T-helper 1 cell treated with Interleukin-12 subunit alpha and Interleukin-12 subunit beta and Interleukin-4 antibody, amounts not matched to agents 30 μg/mL and 1 μg/mL, for 36 hours (primary cell): ENCODE measurements around the gene FZD4.
"Not testable (repeated sequence)": the region's sequence is repeated elsewhere in the genome, so short reads cannot be mapped to it uniquely, and the experiment has no call there.

ENCODE experiments used
- H3K27ac Mint-ChIP-seq: one replicate; pipeline ENCODE4 v1.8.0; 2021; ENCODE audit warnings: mild to moderate bottlenecking, mixed read lengths
- H3K27me3 Mint-ChIP-seq: one replicate; pipeline ENCODE4 v1.8.0; 2021; ENCODE audit warnings: low read depth, mixed read lengths
- H3K36me3 Mint-ChIP-seq: one replicate; pipeline ENCODE4 v1.8.0; 2021; ENCODE audit warnings: low read depth, mixed read lengths
- H3K4me1 Mint-ChIP-seq: one replicate; pipeline ENCODE4 v1.8.0; 2021; ENCODE audit warnings: low read depth, mixed read lengths
- H3K4me3 Mint-ChIP-seq: one replicate; pipeline ENCODE4 v1.8.0; 2021; ENCODE audit warnings: mild to moderate bottlenecking, moderate library complexity, mixed read lengths
- H3K9me3 Mint-ChIP-seq: one replicate; pipeline ENCODE4 v1.8.0; 2021; ENCODE audit warnings: mixed read lengths

The FZD4 gene

GRCh38 chr11:86918496-86918895 is 36.7 kb downstream of the FZD4 start:
- Mint-ChIP-seq H3K27me3 (peaks cover 10% of the 10 kb centered on the region), H3K4me1 (peaks cover 5% of the 10 kb centered on the region), H3K4me3 (no peak overlapping the region), H3K27ac (no peak overlapping the region), H3K9me3 (no peaks in the 10 kb centered on the region), H3K36me3 (no peaks in the 10 kb centered on the region)

- H3K27ac Mint-ChIP-seq: no peak overlapping the region
- peaks cover 12% of the 10 kb centered on the region for H3K27me3 Mint-ChIP-seq
- no peak overlapping the region for H3K4me3 Mint-ChIP-seq
- H3K4me1 Mint-ChIP-seq: peaks cover 5% of the 10 kb centered on the region
- H3K9me3 Mint-ChIP-seq: no peaks in the 10 kb centered on the region
- H3K36me3 Mint-ChIP-seq: no peaks in the 10 kb centered on the region
Observed at GRCh38 chr11:86917589-86917988, 37.6 kb downstream of the FZD4 start.

DNA sequence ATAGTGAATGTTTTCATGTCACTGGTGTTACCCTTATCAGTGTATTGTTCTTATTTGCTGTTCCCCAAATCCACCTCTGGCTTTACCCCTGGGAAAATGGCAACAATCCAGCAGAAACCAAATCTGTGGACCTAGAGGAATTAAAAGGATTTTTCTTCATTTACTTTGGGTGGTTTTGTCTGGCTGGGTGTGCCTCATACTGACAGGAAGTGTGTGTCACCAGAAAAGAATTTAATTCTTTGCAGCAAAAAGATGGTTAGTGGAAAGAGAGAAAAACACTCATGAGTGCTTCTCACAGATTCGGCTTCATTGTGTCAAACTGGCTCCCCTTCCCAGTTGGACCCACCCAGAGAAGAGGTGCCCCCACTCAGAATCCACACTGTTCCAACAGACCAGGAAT is 38.9 kb downstream of the FZD4 start:
- H3K4me3 Mint-ChIP-seq: no peak overlapping the region
- no peaks in the 10 kb centered on the region for H3K36me3 Mint-ChIP-seq
- H3K27me3 Mint-ChIP-seq: peaks cover 14% of the 10 kb centered on the region
- H3K9me3 Mint-ChIP-seq: no peaks in the 10 kb centered on the region
- peaks cover 5% of the 10 kb centered on the region for H3K4me1 Mint-ChIP-seq
- H3K27ac Mint-ChIP-seq: peak overlapping the region; percentile 8

DNA sequence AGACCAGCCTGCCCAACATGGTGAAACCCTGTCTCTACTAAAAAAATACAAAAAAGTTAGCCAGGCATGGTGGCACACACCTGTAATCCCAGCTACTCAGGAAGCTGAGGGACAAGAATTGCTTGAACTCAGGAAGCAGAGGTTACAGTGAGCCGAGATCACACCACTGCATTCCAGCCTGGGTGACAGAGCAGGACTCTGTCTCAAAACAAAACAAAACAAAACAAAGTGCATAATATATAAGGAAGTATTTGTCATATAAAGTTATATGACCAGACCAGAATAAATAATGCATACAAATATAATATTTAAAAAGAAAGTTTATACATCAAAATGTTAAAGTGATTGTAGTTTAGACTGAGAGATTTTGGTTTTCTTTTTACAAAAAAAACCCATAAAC is 39.3 kb downstream of the FZD4 start:
- peaks cover 13% of the 10 kb centered on the region for H3K27me3 Mint-ChIP-seq
- not testable (repeated sequence) for H3K4me1 Mint-ChIP-seq, H3K27ac Mint-ChIP-seq, H3K36me3 Mint-ChIP-seq, H3K9me3 Mint-ChIP-seq, H3K4me3 Mint-ChIP-seq

DNA sequence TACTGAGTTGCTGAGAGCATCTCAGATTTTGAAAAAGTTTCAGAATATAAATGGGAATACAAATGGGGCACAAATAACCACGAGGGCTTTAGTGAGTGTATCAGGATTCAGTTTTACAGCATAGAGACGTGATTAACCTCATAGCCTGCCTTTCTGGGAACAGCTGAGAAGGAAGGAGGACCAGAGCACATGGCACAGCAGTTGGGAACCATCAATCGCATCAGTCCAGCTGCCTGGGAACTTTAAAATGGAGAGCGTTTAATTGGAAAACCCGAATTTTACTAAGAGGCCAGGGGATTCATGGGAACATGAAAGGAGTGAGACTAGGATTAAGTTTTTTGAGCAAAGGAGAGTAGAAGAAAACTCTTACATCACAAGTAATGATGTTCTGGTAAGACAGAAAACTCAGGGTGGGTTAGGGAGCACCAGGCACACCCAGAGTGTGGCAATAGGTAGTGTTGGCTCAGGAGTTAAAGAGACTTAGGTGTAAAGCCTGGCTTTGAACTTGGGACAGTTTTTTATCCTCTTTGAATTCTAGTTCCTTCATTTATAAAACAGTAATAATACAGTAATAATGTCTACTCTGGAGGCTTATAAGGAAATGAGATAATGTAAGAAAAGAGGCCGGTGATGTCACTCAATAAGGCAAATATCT is 40.2 kb downstream of the FZD4 start:
- Mint-ChIP-seq H3K36me3 (no peaks in the 10 kb centered on the region), H3K4me1 (peaks cover 5% of the 10 kb centered on the region), H3K27ac (no peak overlapping the region), H3K4me3 (no peak overlapping the region), H3K27me3 (peaks cover 10% of the 10 kb centered on the region), H3K9me3 (no peaks in the 10 kb centered on the region)

- Mint-ChIP-seq H3K4me3 (no peak overlapping the region), H3K9me3 (no peaks in the 10 kb centered on the region), H3K27me3 (peaks cover 16% of the 10 kb centered on the region), H3K4me1 (peaks cover 5% of the 10 kb centered on the region), H3K36me3 (no peaks in the 10 kb centered on the region), H3K27ac (no peak overlapping the region)
Observed at GRCh38 chr11:86912238-86912637, 43.0 kb downstream of the FZD4 start.

DNA sequence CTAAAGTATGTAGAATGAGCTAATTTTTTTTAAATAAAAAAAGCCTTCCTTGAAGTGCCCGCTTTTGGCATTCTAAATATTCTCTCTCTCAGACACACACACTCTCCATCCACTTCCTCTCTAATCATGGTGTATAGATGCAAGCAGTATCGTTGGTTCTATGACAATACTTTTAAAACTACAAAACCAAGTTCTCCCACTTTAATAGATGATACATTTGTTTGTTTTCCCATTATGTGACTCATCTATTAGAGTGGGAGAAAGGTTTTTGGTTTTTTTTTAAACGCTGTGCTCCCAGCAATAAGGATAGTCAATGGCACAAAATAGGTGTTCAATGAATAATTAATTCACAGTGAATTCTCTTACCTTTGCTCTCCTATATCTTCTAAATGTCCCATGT is 44.6 kb downstream of the FZD4 start:
- Mint-ChIP-seq H3K4me3 (no peak overlapping the region), H3K36me3 (no peaks in the 10 kb centered on the region), H3K9me3 (no peaks in the 10 kb centered on the region), H3K27ac (no peak overlapping the region), H3K4me1 (no peaks in the 10 kb centered on the region), H3K27me3 (peaks cover 16% of the 10 kb centered on the region)

GRCh38 chr11:86906198-86906597 is 49.0 kb downstream of the FZD4 start:
- no peaks in the 10 kb centered on the region for H3K4me1 Mint-ChIP-seq
- H3K27ac Mint-ChIP-seq: no peak overlapping the region
- peaks cover 9% of the 10 kb centered on the region for H3K27me3 Mint-ChIP-seq
- no peak overlapping the region for H3K4me3 Mint-ChIP-seq
- no peaks in the 10 kb centered on the region for H3K9me3 Mint-ChIP-seq
- no peaks in the 10 kb centered on the region for H3K36me3 Mint-ChIP-seq

- no peak overlapping the region for H3K4me3 Mint-ChIP-seq
- H3K27me3 Mint-ChIP-seq: peaks cover 6% of the 10 kb centered on the region
- H3K9me3 Mint-ChIP-seq: no peaks in the 10 kb centered on the region
- H3K36me3 Mint-ChIP-seq: no peaks in the 10 kb centered on the region
- no peak overlapping the region for H3K27ac Mint-ChIP-seq
- no peaks in the 10 kb centered on the region for H3K4me1 Mint-ChIP-seq
Observed at GRCh38 chr11:86905252-86905651, 49.9 kb downstream of the FZD4 start.

DNA sequence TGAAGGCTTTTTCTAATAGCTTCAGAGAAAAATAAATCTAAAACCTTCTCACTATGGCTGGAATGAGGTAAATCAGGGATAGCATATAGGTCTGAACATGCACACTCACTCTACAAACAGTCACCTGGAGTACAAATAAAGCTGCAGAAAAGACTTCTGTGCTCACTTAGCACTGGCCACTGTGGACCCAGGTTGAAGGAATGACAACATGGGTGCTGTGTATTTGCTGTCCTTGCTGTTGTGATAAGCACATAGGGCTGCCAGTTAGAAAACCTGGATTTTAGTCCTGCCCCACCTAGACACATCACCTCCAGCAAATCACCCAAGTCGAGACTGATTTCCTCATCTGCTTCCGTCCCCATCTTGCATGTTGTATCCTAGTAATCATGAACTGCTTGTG is 51.2 kb downstream of the FZD4 start:
- H3K27me3 Mint-ChIP-seq: peaks cover 4% of the 10 kb centered on the region
- H3K9me3 Mint-ChIP-seq: no peaks in the 10 kb centered on the region
- H3K4me1 Mint-ChIP-seq: no peaks in the 10 kb centered on the region
- no peak overlapping the region for H3K27ac Mint-ChIP-seq
- H3K36me3 Mint-ChIP-seq: no peaks in the 10 kb centered on the region
- H3K4me3 Mint-ChIP-seq: no peak overlapping the region

GRCh38 chr11:86902345-86902744 is 52.9 kb downstream of the FZD4 start:
- H3K9me3 Mint-ChIP-seq: no peaks in the 10 kb centered on the region
- no peak overlapping the region for H3K4me3 Mint-ChIP-seq
- H3K36me3 Mint-ChIP-seq: no peaks in the 10 kb centered on the region
- no peak overlapping the region for H3K27ac Mint-ChIP-seq
- H3K27me3 Mint-ChIP-seq: peaks cover 10% of the 10 kb centered on the region
- no peaks in the 10 kb centered on the region for H3K4me1 Mint-ChIP-seq

- Mint-ChIP-seq H3K9me3 (no peaks in the 10 kb centered on the region), H3K4me3 (no peak overlapping the region), H3K4me1 (no peaks in the 10 kb centered on the region), H3K27ac (no peak overlapping the region), H3K27me3 (peaks cover 10% of the 10 kb centered on the region), H3K36me3 (no peaks in the 10 kb centered on the region)
Observed at GRCh38 chr11:86901599-86901998, 53.6 kb downstream of the FZD4 start.

DNA sequence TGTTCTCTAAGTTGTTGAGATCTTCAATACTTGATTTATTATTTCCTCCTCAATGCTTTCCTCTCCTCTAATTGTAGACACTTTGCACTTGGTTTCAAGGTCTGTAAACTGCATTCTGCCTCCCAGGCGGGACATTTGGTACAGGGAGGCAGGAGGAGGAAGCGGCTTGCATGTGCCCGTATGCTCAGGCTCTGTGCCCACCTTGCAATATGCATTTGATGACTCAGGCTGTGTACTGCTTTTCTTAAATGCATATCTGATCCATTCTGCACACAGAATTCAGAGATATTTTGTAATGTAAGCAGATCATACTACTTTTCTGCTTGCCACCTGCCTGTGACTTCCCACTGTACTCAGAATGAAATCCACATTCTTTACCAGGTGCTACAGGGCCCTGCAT is 55.0 kb downstream of the FZD4 start:
- H3K27ac Mint-ChIP-seq: no peak overlapping the region
- no peak overlapping the region for H3K4me3 Mint-ChIP-seq
- H3K9me3 Mint-ChIP-seq: no peaks in the 10 kb centered on the region
- H3K4me1 Mint-ChIP-seq: no peaks in the 10 kb centered on the region
- peaks cover 13% of the 10 kb centered on the region for H3K27me3 Mint-ChIP-seq
- no peaks in the 10 kb centered on the region for H3K36me3 Mint-ChIP-seq

DNA sequence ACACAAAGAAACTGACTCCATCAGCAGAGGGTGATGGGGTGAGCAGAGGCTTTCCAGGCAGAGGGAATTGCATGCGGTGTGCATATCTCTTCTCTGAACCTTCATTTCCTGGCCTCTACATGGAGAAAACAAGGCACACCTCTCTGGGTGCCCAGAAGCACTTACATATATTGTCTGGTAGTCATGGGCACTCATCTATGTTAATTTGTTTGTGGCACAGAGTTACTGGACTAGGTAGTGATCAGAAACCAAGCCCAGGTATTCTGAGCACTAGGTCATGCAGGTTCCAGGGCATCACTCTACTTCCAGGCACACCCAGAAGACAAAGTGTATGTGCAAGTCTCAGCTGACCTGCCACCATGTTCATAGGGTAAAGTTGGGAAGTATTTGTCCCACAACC is 56.5 kb downstream of the FZD4 start:
- H3K4me1 Mint-ChIP-seq: no peaks in the 10 kb centered on the region
- no peaks in the 10 kb centered on the region for H3K36me3 Mint-ChIP-seq
- no peaks in the 10 kb centered on the region for H3K9me3 Mint-ChIP-seq
- peaks cover 13% of the 10 kb centered on the region for H3K27me3 Mint-ChIP-seq
- H3K27ac Mint-ChIP-seq: no peak overlapping the region
- no peak overlapping the region for H3K4me3 Mint-ChIP-seq

- H3K4me1 Mint-ChIP-seq: no peaks in the 10 kb centered on the region
- no peaks in the 10 kb centered on the region for H3K36me3 Mint-ChIP-seq
- no peaks in the 10 kb centered on the region for H3K9me3 Mint-ChIP-seq
- no peak overlapping the region for H3K27ac Mint-ChIP-seq
- no peak overlapping the region for H3K4me3 Mint-ChIP-seq
- peaks cover 17% of the 10 kb centered on the region for H3K27me3 Mint-ChIP-seq
Observed at GRCh38 chr11:86896441-86896841, 58.8 kb downstream of the FZD4 start.
